Left forelimb (tissue), 1 donor: ENCODE data around the gene ELK4.

ENCODE experiments used
- DNase-seq: peaks from one replicate; pipeline ENCODE4 v3.0.0-alpha.2; 2018; ENCODE audit warnings: low spot score

Gene ELK4

DNA sequence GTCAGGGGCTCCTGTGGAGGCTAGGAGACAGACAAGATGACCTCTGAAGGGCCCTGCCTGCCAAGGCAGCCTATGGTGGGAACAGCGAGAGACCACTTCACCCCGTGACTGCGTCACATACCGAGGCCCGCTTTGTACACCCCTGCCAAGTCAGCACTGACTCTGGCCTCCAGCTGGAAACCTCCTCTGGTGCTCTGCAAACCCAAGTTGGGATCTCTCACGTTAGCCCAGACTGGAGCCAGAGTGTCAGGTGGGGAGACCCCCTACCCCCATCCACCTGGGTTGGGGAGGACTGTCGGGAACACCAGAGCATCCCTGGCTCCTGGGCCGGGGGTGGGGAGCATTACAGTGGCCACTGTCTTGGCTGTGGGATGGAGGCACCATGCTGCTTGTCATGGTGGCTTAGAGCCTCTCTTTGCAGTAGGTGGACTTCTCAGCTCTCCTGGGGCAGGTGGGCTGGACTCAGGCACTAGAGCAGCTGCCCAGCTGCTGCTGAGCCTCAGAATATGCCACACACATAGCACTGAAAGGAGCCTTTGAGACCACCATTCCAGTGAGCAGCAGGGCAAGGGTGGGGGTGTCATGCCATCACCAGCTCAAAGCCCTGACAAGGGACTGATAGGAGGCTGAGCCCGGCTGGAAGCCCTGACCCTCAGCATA lies 50.4 kb downstream of the ELK4 start:
- no peak for DNase-seq

DNA sequence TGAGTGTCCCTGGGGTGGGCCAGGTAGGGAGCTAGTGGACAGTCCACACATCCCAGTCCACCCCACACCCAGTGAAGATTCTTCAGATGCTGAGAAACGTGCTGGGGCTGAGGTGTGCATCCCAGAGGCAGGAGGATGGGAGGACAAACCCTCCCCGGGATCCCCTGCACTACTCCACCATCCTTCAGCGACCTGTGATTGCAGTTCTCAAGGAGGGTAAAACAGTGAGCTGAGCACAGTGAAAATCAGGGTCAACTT lies 51.0 kb downstream of the ELK4 start:
- DNase-seq, result no peak

DNA sequence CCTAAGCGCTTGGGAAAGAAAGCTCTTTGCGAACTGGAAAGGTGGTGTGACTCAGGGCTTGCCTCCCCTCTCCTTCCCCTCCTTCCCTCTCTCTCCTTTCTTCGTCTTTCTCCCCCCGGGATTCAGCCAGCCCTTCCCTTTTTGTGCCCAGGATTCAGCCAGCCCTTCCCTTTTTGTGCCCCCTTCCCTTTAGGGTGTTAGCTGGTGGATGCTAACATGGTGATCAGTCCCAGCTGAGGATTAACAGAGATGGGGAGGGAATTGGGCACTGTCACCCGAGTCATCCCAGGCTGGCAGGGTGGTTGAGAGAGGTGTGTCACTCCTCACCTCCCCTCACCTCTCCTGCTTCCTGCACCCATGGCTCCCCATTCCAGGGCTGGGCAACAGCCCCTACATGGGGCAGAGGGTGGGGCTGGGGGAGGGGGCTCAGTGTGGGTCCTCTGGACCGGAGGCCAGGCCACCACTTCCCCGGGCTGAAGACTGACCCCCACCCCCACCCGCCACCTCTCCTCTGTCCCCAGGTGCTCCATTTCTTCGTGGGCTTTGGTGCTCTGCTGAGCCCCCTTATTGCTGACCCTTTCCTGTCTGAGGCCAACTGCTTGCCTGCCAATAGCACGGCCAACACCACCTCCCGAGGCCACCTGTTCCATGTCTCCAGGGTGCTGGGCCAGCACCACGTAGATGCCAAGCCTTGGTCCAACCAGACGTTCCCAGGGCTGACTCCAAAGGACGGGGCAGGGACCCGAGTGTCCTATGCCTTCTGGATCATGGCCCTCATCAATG lies 51.5 kb downstream of the ELK4 start:
- DNase-seq, result no peak

DNA sequence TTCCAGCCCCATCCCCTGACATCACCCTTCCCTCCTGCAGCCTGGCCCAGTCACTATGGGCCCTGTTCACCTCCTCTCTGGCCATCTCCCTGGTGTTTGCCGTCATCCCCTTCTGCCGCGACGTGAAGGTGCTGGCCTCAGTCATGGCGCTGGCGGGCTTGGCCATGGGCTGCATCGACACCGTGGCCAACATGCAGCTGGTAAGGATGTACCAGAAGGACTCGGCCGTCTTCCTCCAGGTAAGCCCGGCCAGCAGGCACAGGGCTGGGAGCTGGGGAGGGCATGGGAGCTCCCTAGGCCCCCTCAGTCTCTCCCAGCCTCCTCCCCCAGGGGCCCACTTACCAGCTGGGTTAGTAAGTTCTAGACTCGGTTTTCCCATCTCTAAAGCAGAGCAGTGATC lies 52.1 kb downstream of the ELK4 start:
- DNase-seq, result no peak

DNA sequence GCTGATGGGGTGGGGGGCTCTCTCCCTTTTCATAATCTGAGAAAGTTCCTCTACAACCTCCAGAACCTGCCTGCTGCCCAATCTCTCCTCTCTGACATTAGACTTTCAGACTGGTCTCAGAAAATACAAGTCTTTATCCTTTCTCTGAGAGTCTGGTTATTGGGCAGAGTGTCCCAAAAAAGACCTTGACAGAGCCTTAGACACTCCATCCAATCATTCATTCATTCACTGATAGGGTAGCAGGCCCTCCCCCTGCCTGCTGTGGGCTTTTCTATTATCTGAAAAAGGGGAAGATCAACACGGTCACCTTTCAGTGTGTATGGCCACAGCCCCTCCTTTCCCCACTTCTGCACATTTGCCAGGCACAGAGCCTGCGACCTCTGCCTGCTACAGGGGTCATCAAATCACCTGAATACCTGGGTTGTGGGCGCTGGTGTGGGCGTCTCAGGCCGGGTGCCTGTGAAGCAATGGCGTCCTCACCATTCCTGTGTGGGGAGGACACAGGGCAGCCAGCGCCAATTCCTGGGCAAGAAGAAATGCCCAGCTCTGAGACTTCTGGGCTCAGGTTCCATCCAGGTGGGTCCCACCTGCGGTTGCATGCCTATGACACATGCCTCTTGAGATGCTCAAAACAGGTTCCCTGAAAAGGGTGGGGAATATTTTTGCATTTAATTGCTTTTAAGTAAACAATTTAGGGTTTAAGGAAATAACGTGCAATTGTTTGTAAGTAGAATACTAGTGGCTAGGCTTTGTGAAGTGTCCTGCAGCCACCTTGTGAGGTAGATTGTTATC lies 52.8 kb downstream of the ELK4 start:
- DNase-seq, result no peak

DNA sequence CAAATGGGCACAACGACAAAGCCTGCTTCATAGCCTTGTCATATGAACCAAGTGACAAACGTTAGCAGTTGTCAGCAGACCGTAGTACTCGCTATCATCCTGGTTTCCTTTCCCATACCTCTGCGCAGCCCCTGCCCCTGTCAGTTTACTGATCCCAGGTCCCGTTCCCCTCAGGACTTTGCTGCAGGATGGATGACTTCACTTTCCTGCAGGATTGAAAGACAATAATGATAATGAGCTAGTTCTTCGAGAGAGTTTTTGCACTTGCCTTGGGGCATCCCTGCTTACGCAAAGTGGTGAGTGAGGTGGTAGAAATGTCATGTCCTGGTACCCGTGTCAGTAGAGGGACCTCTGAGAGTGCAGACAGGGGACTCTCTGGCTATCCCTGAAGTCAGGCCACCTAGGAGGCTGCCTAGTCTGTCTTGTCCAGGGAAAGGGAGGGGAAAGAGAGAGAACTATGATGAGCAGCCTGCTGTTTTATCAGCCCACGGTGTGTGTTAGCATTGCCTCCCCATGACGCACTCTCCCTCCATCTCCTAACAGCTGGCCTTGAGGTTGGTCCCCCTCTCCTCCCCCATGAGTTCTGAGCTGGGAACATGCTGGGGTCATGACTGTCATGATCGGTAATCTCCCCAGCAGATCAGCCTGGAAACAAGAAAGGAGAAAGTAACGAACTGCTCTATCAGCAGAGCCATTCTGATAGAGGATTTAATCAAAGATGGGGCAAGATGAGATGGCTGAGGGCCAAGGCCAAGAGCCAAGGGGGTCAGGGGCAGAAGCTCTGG lies 53.7 kb downstream of the ELK4 start:
- DNase-seq, result no peak

DNA sequence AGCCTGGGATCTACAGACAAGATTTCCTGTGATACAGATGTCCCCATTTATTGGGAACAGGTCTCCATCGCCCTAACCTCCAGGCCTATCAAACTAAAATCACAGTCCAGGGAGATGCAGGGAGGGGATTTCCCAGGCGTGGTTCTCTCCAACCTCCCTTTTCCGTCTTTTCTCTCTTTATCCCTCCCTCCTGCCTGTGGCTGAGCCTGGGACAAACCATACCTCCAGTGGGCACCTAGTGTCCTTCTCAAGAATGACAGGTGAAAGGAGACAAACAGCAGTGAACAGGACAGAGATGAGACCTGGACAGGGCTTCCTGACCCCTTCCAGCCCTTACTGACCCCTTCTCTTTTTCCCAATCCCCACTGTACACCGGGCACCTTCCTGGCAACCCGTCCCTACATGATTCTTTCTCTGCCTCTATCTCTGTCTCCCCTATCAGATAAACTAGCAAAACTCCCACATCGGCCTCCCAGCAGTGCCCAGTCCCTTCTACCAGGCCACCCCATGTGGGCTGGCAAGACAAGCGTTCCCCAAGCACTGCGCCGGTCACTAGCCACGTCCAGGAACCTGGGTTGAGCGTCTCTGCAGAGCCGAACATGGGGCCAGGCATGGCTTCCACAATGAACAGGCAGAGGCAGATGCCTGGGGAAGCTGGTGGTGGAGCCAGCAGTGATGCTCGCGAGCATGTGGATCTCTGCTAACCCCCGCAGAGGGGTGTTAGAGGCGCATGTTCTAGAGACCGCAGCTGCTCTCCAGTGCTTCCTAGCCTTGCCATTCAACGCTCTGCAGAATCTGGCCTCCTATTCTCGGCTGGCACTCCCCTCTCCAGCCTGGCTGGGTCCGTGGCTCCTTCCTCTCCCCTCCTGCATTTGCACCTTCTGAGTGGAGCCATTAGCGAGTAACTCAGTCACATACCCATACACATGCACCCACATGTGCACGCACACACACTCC lies 54.7 kb downstream of the ELK4 start:
- DNase-seq, result no peak

DNA sequence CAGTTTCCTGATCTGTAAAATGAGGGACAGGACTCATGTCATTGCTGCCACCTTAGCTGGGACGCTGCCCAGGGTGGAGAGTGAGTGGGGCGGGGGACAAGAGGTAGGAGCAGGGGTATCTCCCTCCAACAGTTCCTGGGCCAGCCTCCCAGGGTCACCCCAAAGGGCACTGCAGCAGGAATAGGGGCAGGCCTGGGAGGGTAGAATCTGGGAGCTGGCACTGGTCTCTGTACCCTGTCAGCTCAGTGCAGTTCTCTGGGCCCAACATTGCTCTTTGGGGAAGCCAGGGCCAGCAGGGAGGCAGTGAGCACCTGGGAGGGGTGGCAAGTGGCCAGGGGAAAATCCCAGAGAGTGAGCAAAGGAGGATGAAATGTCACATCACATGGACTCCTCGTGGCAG lies 55.8 kb downstream of the ELK4 start:
- DNase-seq, result no peak

DNA sequence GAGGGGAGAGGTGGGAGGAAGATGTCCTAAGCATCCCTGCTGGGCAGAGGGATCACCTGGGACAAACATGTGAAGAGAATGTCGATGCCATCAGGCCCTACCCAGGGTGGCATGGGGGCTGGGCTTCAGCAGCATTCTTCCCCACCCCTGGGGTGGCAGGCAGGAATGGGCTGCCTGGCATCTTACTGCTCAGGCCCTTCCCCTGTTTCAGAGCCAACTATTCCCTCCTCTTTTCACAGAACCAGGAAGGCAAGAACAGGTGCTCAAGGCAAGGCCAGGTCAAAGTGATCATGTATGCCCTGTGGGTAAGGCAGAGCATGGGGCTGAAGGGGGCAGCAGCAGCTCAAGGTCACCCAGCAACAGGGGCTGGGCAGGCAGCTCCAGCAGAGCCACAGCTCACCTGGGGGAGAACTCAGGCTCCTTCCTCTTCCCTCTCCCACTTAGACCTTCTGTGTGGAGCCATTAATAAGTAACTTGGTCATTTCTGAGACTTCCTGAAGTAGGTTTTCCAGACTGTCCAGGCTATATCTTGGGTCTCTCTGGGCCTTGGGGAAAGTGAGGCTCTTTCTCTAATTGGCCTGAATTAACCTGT lies 56.4 kb downstream of the ELK4 start:
- DNase-seq, result no peak

DNA sequence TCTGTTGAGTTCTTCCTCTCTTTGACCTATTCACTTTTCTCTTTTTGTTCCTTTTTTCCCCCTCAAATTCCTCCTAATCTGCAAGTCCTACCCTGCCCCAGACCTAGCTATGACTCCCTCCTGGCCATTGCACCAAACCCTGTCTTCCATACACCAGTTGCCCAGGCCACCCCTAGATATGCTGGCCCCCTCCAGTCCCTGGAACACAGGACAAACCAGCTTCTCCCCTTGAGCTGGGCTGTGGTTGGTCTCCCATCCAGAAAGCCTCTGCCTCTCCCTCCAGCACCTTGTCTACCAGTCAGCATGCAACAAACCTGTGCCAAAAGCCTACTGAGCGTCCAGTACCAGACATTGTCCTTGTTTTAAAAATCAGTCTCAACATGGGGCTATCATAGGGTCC lies 59.4 kb downstream of the ELK4 start:
- peak; percentile 51 for DNase-seq

DNA sequence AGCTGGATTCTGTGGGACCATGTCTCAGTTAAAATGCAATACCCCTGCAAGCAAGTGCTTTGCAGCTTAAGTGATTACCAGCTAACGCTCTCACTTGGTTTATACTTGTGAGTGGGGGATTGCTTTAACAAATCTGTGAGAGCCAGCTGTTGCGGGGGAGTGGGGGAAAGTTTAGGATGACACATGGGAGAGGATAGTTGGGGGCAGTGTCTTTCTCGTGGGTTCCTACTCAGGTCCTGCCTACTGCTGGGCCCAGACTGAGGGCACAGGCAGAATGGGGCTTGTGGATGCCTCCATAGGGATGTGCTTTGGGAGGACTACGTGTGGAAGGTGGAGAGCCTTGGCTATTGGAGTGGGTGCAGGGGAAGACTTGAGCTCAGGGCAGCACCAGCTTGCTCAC lies 60.1 kb downstream of the ELK4 start:
- peak; percentile 41 for DNase-seq

DNA sequence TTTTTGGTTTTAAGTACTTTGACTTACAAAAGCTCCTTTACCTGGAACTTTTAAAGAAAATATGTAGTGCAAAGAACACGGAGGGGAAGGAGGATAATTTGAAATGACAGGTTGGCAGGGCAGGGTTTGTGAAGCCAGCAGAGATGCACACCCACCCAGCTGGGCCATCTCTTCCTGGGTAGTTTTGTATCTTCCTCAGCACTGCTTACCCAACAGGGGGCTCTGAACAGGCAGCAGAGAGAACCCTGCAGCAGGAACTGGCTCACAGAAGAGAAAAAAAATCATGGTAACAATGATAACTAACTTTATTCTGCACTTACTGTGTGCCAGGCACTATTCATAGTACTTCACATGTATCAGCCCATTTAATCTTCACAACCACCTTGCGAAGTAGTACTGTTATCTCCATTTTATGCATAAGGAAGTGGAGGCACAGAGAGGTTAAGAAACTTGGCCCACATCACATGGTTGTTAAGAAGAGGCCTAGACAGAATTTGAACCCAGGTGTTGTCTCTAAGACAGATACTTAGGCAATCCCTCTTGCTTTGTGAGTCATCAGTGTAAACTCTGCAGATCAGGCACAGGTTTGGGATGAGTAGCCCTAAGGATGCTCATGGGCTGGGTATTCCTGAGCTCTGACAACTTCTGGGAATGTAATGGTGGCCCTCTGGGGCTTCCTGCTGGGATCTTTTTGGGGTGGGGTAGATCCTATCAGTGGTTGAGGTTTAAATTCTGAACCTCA lies 60.8 kb downstream of the ELK4 start:
- no peak for DNase-seq

DNA sequence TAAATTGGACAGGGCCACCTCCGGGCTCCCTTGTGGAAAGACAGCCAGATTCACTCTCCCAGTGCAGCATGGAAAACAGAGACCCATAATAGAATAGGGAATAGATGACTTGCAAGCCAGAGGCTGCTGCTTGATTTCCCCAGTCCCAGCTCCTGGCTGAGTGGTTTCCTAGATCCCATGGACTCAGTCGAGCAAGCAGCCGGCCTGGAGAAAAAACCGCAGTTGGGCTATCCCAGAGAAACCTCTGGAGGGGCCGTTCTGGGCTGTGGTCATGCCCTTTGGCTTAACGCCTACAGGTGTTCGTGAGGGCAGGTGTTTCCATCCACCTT lies 61.7 kb downstream of the ELK4 start:
- peak; percentile 42 for DNase-seq

DNA sequence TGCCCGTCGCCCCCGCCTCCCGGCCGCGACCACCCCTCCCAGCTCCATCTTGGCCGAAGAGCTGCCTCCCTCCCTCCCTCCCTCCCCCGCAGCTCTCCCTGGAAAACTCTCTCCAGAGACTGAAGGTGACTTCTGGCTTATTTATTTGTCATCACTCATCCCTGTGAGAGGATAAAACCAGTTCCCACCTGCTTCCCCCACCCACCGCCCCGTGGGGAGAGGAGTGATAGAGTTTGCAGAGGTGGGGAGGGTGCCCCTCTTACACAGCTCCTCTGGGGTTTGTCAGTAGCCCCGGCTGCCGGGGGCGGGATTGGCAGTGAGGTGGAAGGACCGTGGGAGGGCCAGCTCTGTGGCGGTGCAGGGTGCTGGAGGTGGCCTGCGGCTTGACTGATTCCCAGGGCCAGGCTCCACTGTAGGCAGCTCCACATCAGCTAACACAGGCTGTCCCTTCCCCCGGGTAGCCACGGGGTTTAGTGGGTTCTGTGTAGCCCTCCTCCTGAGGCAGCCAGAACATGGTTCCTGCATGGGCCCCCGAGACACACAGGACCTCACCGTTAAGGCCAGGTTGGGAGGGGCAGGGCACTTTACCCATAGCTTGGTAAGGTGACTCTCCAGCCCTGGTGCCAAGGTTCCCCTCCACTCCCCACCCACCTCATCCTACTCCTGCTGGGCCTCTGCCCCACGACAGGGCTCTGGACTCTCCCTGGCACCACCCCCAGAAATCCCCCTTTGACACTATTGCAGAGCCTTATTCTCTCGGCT lies 62.2 kb downstream of the ELK4 start:
- DNase-seq, result peak; percentile 62

DNA sequence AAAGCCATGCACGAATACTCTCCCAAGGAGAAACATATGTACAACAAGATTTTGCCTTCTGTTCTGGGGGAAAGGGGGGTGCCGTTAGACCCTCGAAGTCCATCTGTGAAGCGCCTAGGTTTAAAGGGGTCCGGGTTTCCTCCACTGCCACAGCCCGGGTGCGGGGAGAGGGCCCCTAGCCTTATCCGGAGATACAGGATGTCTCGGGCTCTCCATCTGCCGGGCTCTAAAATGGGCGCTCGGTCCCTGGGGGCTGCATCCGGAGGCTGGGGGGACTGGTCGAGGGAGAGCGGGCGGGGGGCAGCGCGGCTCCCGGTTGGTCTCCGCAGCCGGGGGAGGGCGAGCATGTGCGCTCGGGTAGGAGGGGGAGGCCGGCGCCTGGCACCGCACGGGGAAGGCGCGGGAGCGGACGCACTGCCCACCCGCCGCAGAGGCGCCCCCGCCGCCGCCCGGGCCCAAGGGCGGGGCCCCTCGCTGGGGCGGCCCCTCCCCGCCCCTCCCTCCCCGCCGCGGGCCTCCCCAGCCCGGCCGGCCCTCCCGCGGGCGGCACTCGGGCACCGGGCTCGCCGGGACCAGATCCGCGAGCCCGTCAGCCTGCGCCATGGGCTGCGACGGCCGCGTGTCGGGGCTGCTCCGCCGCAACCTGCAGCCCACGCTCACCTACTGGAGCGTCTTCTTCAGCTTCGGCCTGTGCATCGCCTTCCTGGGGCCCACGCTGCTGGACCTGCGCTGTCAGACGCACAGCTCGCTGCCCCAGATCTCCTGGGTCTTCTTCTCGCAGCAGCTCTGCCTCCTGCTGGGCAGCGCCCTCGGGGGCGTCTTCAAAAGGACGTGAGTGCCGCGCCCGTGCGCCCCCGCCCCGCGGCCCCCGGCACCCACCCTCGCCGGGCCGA lies 63.1 kb downstream of the ELK4 start:
- peak; percentile 53 for DNase-seq

DNA sequence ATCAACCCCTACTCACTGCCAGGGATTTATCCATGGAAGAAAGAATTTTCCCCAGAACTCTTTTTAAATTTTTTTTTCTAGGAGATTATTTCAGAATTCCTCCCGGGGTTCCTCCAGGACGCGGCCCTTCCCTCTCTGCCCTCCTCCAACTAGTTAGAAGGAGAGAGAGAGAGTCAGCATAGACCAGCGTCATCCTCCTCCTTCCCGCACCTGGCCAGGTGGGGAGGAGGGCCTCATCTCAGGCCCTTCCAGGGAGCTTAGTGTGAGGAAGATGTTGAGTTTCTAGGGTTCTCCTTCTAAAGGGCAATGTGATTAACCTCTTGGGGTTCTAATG lies 63.7 kb downstream of the ELK4 start:
- DNase-seq, result no peak

DNA sequence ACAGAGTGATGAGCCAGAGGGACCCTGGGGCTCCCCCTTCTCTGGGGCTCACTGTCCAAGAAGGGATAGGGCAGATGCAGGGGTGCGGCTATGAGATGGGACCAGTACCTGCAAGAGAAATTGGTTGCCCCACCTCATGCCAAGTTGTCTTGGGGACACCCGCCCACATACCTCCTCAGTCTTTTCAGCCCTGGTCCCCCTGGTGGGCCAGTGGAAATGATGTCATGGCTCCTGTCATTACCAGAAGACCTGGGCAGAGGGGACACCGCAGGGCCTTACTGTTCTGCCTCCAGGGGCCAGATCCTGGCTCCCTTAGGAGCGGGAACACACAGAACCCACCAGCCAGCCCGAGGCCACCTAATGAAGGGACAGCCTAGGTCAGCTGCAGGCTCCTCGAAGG lies 64.1 kb downstream of the ELK4 start:
- no peak for DNase-seq

DNA sequence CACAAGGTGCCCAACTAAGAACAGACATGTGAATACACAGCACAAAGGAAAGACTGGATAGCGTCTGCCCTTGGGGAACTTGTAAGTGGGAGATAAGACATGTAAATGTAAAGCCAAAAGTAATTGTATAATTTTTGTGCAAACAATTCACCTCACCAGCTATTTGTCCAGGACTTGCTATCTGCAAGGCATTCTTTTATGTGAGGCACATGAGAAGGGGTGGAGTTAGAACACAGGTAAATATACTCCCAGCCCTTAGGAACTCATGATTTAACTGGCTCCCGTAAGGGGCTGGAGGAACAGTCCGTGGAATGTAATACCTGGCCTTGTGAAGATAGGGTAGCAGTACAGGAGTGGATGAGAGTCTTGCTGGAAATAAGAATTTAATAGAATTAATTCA lies 66.0 kb downstream of the ELK4 start:
- no peak for DNase-seq
